SK-N-SH (cell line): ENCODE data around the gene RARRES1. TPM values are rescaled to one million over a fixed set of nuclear protein-coding genes. Genes with fewer than 3 reads are reported as not detected.

Experiments used
- CTCF ChIA-PET: fragments of 300-600, 350-600 bp; formaldehyde crosslinking; extraction: SDS; loops from one replicate; lab custom pipeline; 2021; lab: Yijun Ruan, JAX
- POLR2A ChIA-PET: fragments of 350-600 bp; sonication (Branson Sonifier 250); formaldehyde crosslinking; extraction: SDS; loops from one replicate; lab custom pipeline; 2020; ENCODE audit warnings: antibody characterized with exemption, inconsistent platforms; lab: Yijun Ruan, JAX
- DNase-seq: peaks from one replicate; pipeline ENCODE4 v3.0.0; 2012
- H2AFZ ChIP-seq: fragments of 200-600 bp; sonication (generic); 2 replicates; pipeline ENCODE4 v1.8.1; 2016; ENCODE audit warnings: antibody characterized with exemption, mild to moderate bottlenecking, low read depth
- H3F3A ChIP-seq: fragments of 200-600 bp; sonication (generic); replicated peaks from 2 replicates; pipeline ENCODE3; 2016; ENCODE audit warnings: antibody characterized with exemption, mild to moderate bottlenecking; ENCODE audit not compliant: insufficient read depth
- H3K27ac ChIP-seq, 2 experiments: fragments of 200-500 bp in 1 of 2; fragments of 200-600 bp in 1 of 2; sonication (Bioruptor generic) in 1 of 2; sonication (generic), shearing (Covaris generic) in 1 of 2; 2 replicates each; pipeline versions ENCODE4 v1.5.1 to v1.6.1; 2014 to 2016; ENCODE audit warnings: low read depth in 2 of 2, inconsistent platforms in 1 of 2, low read length in 1 of 2, mild to moderate bottlenecking in 1 of 2, mixed read lengths in 1 of 2
- H3K27me3 ChIP-seq: fragments of 200-600 bp; sonication (generic), shearing (Covaris generic); 2 replicates; pipeline ENCODE4 v1.6.1; 2016; ENCODE audit warnings: mixed run types; ENCODE audit not compliant: insufficient read depth
- H3K36me3 ChIP-seq, 2 experiments: fragments of 200-500 bp in 1 of 2; fragments of 200-600 bp in 1 of 2; sonication (Bioruptor generic) in 1 of 2; sonication (generic) in 1 of 2; replicated peaks in 1 of 2; 2 replicates each; pipeline versions ENCODE3 to v1.5.1; 2014 to 2016; ENCODE audit warnings: low read length in 1 of 2, mild to moderate bottlenecking in 1 of 2; ENCODE audit not compliant: insufficient read depth in 2 of 2, control insufficient read depth in 1 of 2
- H3K4me1 ChIP-seq, 2 experiments: fragments of 200-500 bp in 1 of 2; fragments of 200-600 bp in 1 of 2; sonication (Bioruptor generic) in 1 of 2; sonication (generic), shearing (Covaris generic) in 1 of 2; 2 replicates each; pipeline versions ENCODE4 v1.5.1 to v1.6.1; 2014 to 2016; ENCODE audit warnings: low read depth in 1 of 2, low read length in 1 of 2, mixed run types in 1 of 2; ENCODE audit not compliant: insufficient read depth in 2 of 2, control insufficient read depth in 1 of 2
- H3K4me2 ChIP-seq: fragments of 200-600 bp; sonication (generic), shearing (Covaris generic); 2 replicates; pipeline ENCODE4 v1.6.1; 2017; ENCODE audit warnings: mixed run types
- H3K4me3 ChIP-seq, 2 experiments: fragments of 200-500 bp in 1 of 2; fragments of 200-600 bp in 1 of 2; sonication (Bioruptor generic) in 1 of 2; sonication (generic), shearing (Covaris generic) in 1 of 2; 2 replicates each; pipeline versions ENCODE4 v1.5.1 to v1.8.1; 2014 to 2016; ENCODE audit warnings: low read depth in 2 of 2, inconsistent platforms in 1 of 2, low read length in 1 of 2, mild to moderate bottlenecking in 1 of 2, mixed read lengths in 1 of 2, moderate library complexity in 1 of 2
- H3K79me2 ChIP-seq: fragments of 200-600 bp; sonication (generic); 2 replicates; pipeline ENCODE4 v1.8.1; 2017; ENCODE audit warnings: mild to moderate bottlenecking; ENCODE audit not compliant: insufficient read depth
- H3K9ac ChIP-seq: fragments of 200-600 bp; sonication (generic); 2 replicates; pipeline ENCODE4 v1.6.1; 2017; ENCODE audit warnings: mixed run types
- H3K9me2 ChIP-seq: fragments of 200-600 bp; sonication (generic); 2 replicates; pipeline ENCODE4 v1.6.1; 2017; ENCODE audit warnings: mixed run types
- H3K9me3 ChIP-seq: fragments of 200-600 bp; sonication (generic); 2 replicates; pipeline ENCODE4 v1.6.1; 2017; ENCODE audit warnings: mixed run types, mild to moderate bottlenecking, moderate library complexity
- H4K20me1 ChIP-seq: fragments of 200-600 bp; sonication (generic); 2 replicates; pipeline ENCODE4 v1.6.1; 2017; ENCODE audit warnings: mild to moderate bottlenecking, mixed run types; ENCODE audit not compliant: insufficient read depth
- ELF1 ChIP-seq: IDR thresholded peaks from 2 replicates; pipeline ENCODE4 v1.4.0; 2012
- EZH2phosphoT487 ChIP-seq: fragments of 200-600 bp; sonication (generic); IDR thresholded peaks from 2 replicates; pipeline ENCODE4 v1.6.1; 2017; ENCODE audit warnings: low read depth, mixed run types, mild to moderate bottlenecking, antibody characterized with exemption, moderate library complexity, borderline replicate concordance
- FOSL2 ChIP-seq: IDR thresholded peaks from 2 replicates; pipeline ENCODE4 v1.4.0; 2012; ENCODE audit warnings: low read depth, mild to moderate bottlenecking, moderate library complexity, borderline replicate concordance
- FOXJ3 ChIP-seq: sonication (generic); formaldehyde crosslinking; IDR thresholded peaks from 2 replicates; pipeline ENCODE4 v1.5.1; 2020; ENCODE audit warnings: mild to moderate bottlenecking, missing genetic modification reagents
- FOXM1 ChIP-seq: IDR thresholded peaks from 2 replicates; pipeline ENCODE4 v1.4.0; 2012; ENCODE audit warnings: low read depth, mild to moderate bottlenecking
- GATA2 ChIP-seq: sonication (generic); formaldehyde crosslinking; IDR thresholded peaks from 2 replicates; pipeline ENCODE4 v1.5.0; 2020; ENCODE audit warnings: mild to moderate bottlenecking, missing genetic modification reagents
- JUND ChIP-seq: IDR thresholded peaks from 2 replicates; pipeline ENCODE4 v1.4.0; 2012
- MEF2A ChIP-seq: IDR thresholded peaks from 2 replicates; pipeline ENCODE4 v1.4.0; 2012; ENCODE audit warnings: low read depth, borderline replicate concordance
- MXI1 ChIP-seq: IDR thresholded peaks from 2 replicates; pipeline ENCODE4 v1.6.1; 2012; ENCODE audit warnings: mild to moderate bottlenecking, low read depth, low read length, improper control_type of control experiment
- NFIC ChIP-seq: IDR thresholded peaks from 2 replicates; pipeline ENCODE4 v1.4.0; 2012; ENCODE audit warnings: borderline replicate concordance
- NRF1 ChIP-seq: IDR thresholded peaks from 2 replicates; pipeline ENCODE4 v1.6.1; 2012; ENCODE audit warnings: low read depth, mild to moderate bottlenecking, low read length
- POLR2AphosphoS5 ChIP-seq: IDR thresholded peaks from 2 replicates; pipeline ENCODE4 v1.6.1; 2012; ENCODE audit warnings: low read depth, low read length
- RAD21 ChIP-seq: IDR thresholded peaks from 2 replicates; pipeline ENCODE4 v1.6.1; 2012; ENCODE audit warnings: mild to moderate bottlenecking, low read length
- RCOR1 ChIP-seq: fragments of 150-350 bp; IDR thresholded peaks from 2 replicates; pipeline ENCODE4 v1.6.1; 2017; ENCODE audit warnings: antibody characterized with exemption, low read length
- RXRA ChIP-seq: IDR thresholded peaks from 2 replicates; pipeline ENCODE4 v1.4.0; 2012; ENCODE audit warnings: low read depth, mild to moderate bottlenecking, borderline replicate concordance
- WGBS: methylation state at CpG from one replicate; pipeline ENCODE4 v1.1.6; 2017; ENCODE audit warnings: low lambda C conversion rate; 5-methylcytosine and 5-hydroxymethylcytosine counted together
- polyA plus RNA-seq, 3 experiments: library from polyadenylated mRNA; depleted of rRNA; stranded (reverse); fragments of >200 nt; gene quantifications; 2 replicates each; pipeline ENCODE4 v1.2.3, GENCODE V29; 2012
- TF ChIP-seq, protein P1 (sequence below): IDR thresholded peaks from 2 replicates; pipeline ENCODE4; 2012
- TF ChIP-seq, protein P2 (sequence below): IDR thresholded peaks from 2 replicates; pipeline ENCODE4 v1.6.1; 2012; ENCODE audit warnings: mild to moderate bottlenecking, low read depth, low read length, moderate library complexity
- TF ChIP-seq, protein P3 (sequence below): fragments of 200-600 bp; sonication (generic); IDR thresholded peaks from 2 replicates; pipeline ENCODE4 v1.6.1; 2017; ENCODE audit warnings: antibody characterized with exemption, mild to moderate bottlenecking, moderate library complexity
- TF ChIP-seq, protein P4 (sequence below): IDR thresholded peaks from 2 replicates; pipeline ENCODE4 v1.4.0; 2012; ENCODE audit warnings: low read depth, borderline replicate concordance

Gene RARRES1
- polyA plus RNA-seq, 1 of the 3 experiments (the other 2 are of a cell fraction), result 0.15 TPM

DNA sequence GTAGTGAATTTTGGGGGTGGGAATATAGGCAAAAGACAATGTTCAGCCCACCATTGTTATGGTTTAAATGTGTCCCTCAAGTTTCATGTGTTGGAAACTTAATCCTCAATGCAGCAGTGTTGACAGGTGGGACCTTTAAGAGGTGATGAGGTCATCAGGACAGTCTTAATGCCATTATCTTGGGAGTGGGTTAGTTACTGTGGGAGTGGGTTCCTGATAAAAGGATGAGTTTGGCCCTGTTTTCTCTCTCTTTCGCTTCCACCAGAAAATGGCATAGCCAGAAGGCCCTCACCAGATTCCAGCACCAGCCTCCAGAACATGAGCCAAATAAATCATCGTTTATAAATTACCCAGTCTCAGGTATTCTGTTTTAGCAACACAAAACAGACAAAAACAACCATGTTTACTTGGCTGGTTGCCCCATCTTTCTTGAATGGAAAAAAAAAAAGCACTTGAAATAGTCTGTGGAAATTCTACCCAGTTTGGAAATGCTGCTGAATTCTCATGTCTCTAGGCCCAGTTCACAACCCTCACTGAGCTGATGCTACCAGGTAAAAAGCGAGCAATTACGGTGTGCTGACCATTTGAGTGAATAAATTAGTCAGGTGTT lies 38.6 kb upstream of the RARRES1 start:
- H3K4me2 ChIP-seq, result no peak overlapping the region
- no peaks in the 10 kb centered on the region for H3K9me3 ChIP-seq
- no peaks in the 10 kb centered on the region for H3K79me2 ChIP-seq
- 97% methylated on average over 4 of the region's 4 CpGs for WGBS
- no peak overlapping the region for H3K9ac ChIP-seq
- H3K27me3 ChIP-seq, result no peaks in the 10 kb centered on the region
- H4K20me1 ChIP-seq, result no peaks in the 10 kb centered on the region
- POLR2A ChIA-PET, result no interaction called here
- no peak overlapping the region for H3K27ac ChIP-seq
- H3K36me3 ChIP-seq, result no peaks in the 10 kb centered on the region
- H3K9me2 ChIP-seq, result no peaks in the 10 kb centered on the region
- H3F3A ChIP-seq, result peaks cover 6% of the 10 kb centered on the region
- TF ChIP-seq, protein P1, sequence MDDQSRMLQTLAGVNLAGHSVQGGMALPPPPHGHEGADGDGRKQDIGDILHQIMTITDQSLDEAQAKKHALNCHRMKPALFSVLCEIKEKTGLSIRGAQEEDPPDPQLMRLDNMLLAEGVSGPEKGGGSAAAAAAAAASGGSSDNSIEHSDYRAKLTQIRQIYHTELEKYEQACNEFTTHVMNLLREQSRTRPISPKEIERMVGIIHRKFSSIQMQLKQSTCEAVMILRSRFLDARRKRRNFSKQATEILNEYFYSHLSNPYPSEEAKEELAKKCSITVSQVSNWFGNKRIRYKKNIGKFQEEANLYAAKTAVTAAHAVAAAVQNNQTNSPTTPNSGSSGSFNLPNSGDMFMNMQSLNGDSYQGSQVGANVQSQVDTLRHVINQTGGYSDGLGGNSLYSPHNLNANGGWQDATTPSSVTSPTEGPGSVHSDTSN, result no peak
- no peak for TF ChIP-seq GATA2 (CRISPR knock-in tag)
- no peak for TF ChIP-seq EZH2phosphoT487
- no peak for TF ChIP-seq RCOR1
- TF ChIP-seq FOXJ3, result no peak
- no peak for TF ChIP-seq RXRA
- no peak for TF ChIP-seq RAD21
- TF ChIP-seq, protein P2, sequence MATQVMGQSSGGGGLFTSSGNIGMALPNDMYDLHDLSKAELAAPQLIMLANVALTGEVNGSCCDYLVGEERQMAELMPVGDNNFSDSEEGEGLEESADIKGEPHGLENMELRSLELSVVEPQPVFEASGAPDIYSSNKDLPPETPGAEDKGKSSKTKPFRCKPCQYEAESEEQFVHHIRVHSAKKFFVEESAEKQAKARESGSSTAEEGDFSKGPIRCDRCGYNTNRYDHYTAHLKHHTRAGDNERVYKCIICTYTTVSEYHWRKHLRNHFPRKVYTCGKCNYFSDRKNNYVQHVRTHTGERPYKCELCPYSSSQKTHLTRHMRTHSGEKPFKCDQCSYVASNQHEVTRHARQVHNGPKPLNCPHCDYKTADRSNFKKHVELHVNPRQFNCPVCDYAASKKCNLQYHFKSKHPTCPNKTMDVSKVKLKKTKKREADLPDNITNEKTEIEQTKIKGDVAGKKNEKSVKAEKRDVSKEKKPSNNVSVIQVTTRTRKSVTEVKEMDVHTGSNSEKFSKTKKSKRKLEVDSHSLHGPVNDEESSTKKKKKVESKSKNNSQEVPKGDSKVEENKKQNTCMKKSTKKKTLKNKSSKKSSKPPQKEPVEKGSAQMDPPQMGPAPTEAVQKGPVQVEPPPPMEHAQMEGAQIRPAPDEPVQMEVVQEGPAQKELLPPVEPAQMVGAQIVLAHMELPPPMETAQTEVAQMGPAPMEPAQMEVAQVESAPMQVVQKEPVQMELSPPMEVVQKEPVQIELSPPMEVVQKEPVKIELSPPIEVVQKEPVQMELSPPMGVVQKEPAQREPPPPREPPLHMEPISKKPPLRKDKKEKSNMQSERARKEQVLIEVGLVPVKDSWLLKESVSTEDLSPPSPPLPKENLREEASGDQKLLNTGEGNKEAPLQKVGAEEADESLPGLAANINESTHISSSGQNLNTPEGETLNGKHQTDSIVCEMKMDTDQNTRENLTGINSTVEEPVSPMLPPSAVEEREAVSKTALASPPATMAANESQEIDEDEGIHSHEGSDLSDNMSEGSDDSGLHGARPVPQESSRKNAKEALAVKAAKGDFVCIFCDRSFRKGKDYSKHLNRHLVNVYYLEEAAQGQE, result no peak
- TF ChIP-seq JUND, result no peak
- TF ChIP-seq FOXM1, result no peak
- TF ChIP-seq ELF1, result no peak
- no peak for TF ChIP-seq POLR2AphosphoS5
- no peak for TF ChIP-seq NRF1
- TF ChIP-seq FOSL2, result no peak
- TF ChIP-seq MEF2A, result no peak
- no peak for TF ChIP-seq NFIC
- TF ChIP-seq MXI1, result no peak
- TF ChIP-seq, protein P3, sequence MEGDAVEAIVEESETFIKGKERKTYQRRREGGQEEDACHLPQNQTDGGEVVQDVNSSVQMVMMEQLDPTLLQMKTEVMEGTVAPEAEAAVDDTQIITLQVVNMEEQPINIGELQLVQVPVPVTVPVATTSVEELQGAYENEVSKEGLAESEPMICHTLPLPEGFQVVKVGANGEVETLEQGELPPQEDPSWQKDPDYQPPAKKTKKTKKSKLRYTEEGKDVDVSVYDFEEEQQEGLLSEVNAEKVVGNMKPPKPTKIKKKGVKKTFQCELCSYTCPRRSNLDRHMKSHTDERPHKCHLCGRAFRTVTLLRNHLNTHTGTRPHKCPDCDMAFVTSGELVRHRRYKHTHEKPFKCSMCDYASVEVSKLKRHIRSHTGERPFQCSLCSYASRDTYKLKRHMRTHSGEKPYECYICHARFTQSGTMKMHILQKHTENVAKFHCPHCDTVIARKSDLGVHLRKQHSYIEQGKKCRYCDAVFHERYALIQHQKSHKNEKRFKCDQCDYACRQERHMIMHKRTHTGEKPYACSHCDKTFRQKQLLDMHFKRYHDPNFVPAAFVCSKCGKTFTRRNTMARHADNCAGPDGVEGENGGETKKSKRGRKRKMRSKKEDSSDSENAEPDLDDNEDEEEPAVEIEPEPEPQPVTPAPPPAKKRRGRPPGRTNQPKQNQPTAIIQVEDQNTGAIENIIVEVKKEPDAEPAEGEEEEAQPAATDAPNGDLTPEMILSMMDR, result no peak
- TF ChIP-seq, protein P4, sequence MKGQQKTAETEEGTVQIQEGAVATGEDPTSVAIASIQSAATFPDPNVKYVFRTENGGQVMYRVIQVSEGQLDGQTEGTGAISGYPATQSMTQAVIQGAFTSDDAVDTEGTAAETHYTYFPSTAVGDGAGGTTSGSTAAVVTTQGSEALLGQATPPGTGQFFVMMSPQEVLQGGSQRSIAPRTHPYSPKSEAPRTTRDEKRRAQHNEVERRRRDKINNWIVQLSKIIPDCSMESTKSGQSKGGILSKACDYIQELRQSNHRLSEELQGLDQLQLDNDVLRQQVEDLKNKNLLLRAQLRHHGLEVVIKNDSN, result no peak
- DNase-seq, result no peak
- no peak overlapping the region for H3K4me3 ChIP-seq
- no peak overlapping the region for H2AFZ ChIP-seq
- CTCF ChIA-PET, result interaction anchor here (1.1 kb wide), 1 partner anchor 20 kb away, joined by 3 read pairs; no protein-coding TSS in a partner anchor
- H3K4me1 ChIP-seq, result peaks cover 4 to 23% of the 10 kb centered on the region in 2 experiments; a peak in 3 of 4 replicates
